K562 treated with DMSO at 1 percent for 48 hours (cell line): Measurements from ENCODE around the gene CACNA1B. TPM values are rescaled to one million over a fixed set of nuclear protein-coding genes. Genes with fewer than 3 reads are reported as not detected.

Experiments used
- total RNA-seq: library from RNA; unstranded; fragments of 300-600 nt; gene quantifications from 2 replicates; pipeline ENCODE4 v1.2.3, GENCODE V29; 2022; ENCODE audit warnings: low replicate concordance; ENCODE audit errors: extremely low read depth

The CACNA1B gene
- total RNA-seq, result not detected in 2 replicates

DNA sequence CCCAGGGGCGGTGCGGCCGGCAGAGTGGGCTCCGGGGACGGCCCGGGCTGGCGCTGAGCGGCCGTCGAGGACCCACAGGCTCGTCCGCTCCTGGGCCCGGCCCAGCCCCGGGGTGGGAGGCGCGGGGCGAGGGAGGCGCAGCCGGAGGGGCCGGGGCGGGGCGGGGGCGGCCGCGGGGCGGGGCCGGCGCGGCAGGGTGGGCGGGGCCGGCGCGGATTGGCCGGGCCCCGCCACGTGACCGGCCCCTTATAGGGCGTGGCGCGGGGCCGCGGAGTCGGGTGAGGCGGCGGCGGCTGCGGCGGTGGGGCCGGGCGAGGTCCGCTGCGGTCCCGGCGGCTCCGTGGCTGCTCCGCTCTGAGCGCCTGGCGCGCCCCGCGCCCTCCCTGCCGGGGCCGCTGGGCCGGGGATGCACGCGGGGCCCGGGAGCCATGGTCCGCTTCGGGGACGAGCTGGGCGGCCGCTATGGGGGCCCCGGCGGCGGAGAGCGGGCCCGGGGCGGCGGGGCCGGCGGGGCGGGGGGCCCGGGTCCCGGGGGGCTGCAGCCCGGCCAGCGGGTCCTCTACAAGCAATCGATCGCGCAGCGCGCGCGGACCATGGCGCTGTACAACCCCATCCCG lies at the start of gene CACNA1B:
TSS of gene CACNA1B (plus strand) at position 277 of the 617 bp plus-strand sequence. CDS start at position 429, 152 bp downstream.

